RWPE2 (cell line): ENCODE results near the gene CCDC71.

Source experiments
- ATAC-seq: fragments of 200-7000 bp; cut with Tn5 transposase; 3 replicates; pipeline ENCODE4 v1.9.1; 2021; ENCODE audit warnings: low read depth
- DNase-seq: peaks from one replicate; pipeline ENCODE4 v3.0.0-alpha.2; 2020; ENCODE audit warnings: low spot score
- H3K27ac ChIP-seq: fragments of 450-650 bp; 2 replicates; pipeline ENCODE4 v1.5.1; 2017; ENCODE audit warnings: mild to moderate bottlenecking; ENCODE audit not compliant: poor library complexity, severe bottlenecking
- H3K27me3 ChIP-seq: fragments of 250-450 bp; sonication (Bioruptor Pico); 2 replicates; pipeline ENCODE4 v1.5.1; 2021; ENCODE audit warnings: mild to moderate bottlenecking, moderate library complexity; ENCODE audit not compliant: insufficient read depth, poor library complexity, severe bottlenecking
- H3K36me3 ChIP-seq: fragments of 250-450 bp; sonication (Bioruptor Pico); 2 replicates; pipeline ENCODE4 v1.5.1; 2020; ENCODE audit warnings: low read depth, mild to moderate bottlenecking, moderate library complexity
- H3K4me1 ChIP-seq: fragments of 250-450 bp; sonication (Bioruptor Pico); 2 replicates; pipeline ENCODE4 v1.5.1; 2021; ENCODE audit warnings: mild to moderate bottlenecking, moderate library complexity; ENCODE audit not compliant: insufficient read depth, poor library complexity, severe bottlenecking
- H3K4me3 ChIP-seq: fragments of 250-450 bp; sonication (Bioruptor Pico); 2 replicates; pipeline ENCODE4 v1.5.1; 2021; ENCODE audit warnings: mild to moderate bottlenecking, moderate library complexity; ENCODE audit not compliant: severe bottlenecking
- H3K9me3 ChIP-seq: fragments of 250-450 bp; sonication (Bioruptor Pico); 2 replicates; pipeline ENCODE4 v1.5.1; 2021; ENCODE audit warnings: mild to moderate bottlenecking, moderate library complexity; ENCODE audit not compliant: severe bottlenecking
- TF ChIP-seq, protein P1 (sequence below): fragments of 450-650 bp; IDR thresholded peaks from one replicate; pipeline ENCODE4 v1.5.1; 2017; ENCODE audit warnings: mild to moderate bottlenecking, moderate library complexity; ENCODE audit not compliant: poor library complexity, severe bottlenecking

Gene CCDC71

DNA sequence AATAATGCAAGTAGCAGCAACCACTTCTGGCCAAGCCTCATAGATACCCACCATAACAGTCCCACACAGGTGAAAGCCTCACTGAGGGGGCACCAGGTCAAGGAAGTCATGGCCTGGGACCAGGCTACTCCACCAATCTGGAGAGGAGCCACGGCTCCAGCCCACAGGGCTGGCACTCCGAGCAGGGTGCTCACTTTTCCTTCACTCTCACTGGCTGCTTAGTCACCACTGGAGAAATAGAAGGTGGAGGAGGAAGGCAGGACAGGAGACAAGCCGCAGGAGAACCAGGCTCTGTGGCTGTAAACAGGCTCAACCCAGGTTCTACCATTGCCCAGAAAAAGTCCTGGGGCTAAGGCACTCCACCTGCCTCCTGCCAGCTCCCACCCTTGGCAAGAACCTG is 46.7 kb downstream of the CCDC71 start:
- no peaks in the 10 kb centered on the region for H3K9me3 ChIP-seq
- ATAC-seq = no peak
- H3K4me3 ChIP-seq = peak overlapping the region; percentile 78
- peaks cover 8% of the 10 kb centered on the region for H3K4me1 ChIP-seq
- TF ChIP-seq, protein P1, sequence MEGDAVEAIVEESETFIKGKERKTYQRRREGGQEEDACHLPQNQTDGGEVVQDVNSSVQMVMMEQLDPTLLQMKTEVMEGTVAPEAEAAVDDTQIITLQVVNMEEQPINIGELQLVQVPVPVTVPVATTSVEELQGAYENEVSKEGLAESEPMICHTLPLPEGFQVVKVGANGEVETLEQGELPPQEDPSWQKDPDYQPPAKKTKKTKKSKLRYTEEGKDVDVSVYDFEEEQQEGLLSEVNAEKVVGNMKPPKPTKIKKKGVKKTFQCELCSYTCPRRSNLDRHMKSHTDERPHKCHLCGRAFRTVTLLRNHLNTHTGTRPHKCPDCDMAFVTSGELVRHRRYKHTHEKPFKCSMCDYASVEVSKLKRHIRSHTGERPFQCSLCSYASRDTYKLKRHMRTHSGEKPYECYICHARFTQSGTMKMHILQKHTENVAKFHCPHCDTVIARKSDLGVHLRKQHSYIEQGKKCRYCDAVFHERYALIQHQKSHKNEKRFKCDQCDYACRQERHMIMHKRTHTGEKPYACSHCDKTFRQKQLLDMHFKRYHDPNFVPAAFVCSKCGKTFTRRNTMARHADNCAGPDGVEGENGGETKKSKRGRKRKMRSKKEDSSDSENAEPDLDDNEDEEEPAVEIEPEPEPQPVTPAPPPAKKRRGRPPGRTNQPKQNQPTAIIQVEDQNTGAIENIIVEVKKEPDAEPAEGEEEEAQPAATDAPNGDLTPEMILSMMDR = no peak
- DNase-seq = no peak
- H3K36me3 ChIP-seq = peaks cover 49% of the 10 kb centered on the region
- no peaks in the 10 kb centered on the region for H3K27me3 ChIP-seq
- H3K27ac ChIP-seq = peak overlapping the region; percentile 62

DNA sequence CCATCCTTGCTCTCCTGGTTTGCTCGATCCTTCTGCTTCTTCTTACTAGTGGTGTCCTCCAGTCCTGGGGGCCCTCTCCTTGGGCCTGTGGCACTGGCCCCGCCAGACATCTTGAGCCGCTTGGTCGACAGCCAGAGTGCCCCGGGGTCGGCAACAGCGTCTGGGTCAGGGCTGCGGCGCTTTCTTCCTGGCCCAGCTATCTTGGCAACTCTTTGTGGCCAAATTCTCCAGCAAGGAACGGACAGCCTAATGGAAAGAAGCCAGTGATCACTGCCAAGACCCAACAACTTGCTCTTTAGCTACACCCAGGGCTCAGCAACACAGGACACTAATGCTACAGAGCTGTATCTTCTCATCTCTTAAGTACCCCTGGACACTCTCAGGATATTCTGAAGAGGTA is 47.1 kb downstream of the CCDC71 start:
- H3K36me3 ChIP-seq = peaks cover 53% of the 10 kb centered on the region
- no peak for ATAC-seq
- no peak overlapping the region for H3K27ac ChIP-seq
- DNase-seq = no peak
- no peaks in the 10 kb centered on the region for H3K27me3 ChIP-seq
- H3K9me3 ChIP-seq = no peaks in the 10 kb centered on the region
- H3K4me3 ChIP-seq = no peak overlapping the region
- H3K4me1 ChIP-seq = peaks cover 8% of the 10 kb centered on the region
- TF ChIP-seq, protein P1 = no peak
